ENCODE results near the gene NEURL1.
"Not testable (repeated sequence)": the region's sequence is repeated elsewhere in the genome, so short reads cannot be mapped to it uniquely, and the experiment has no call there.

Gene NEURL1

GRCh38 chr10:103465411-103466179 is 27.9 kb upstream of the NEURL1 start:
- no peak for DNase-seq (ENCODE audit: low read depth)

GRCh38 chr10:103466734-103467133 is 26.8 kb upstream of the NEURL1 start:
- no peak for DNase-seq (ENCODE audit: low read depth)

- no peak for DNase-seq (ENCODE audit: low read depth)
These were observed 26.1 kb upstream of the NEURL1 start for GRCh38 chr10:103467406-103467805.

GRCh38 chr10:103469201-103469600 is 24.3 kb upstream of the NEURL1 start:
- DNase-seq (ENCODE audit: low read depth) = no peak

- no peak for DNase-seq (ENCODE audit: low read depth)
These were observed 22.5 kb upstream of the NEURL1 start for GRCh38 chr10:103470761-103471653.

GRCh38 chr10:103472005-103472404 is 21.5 kb upstream of the NEURL1 start:
- DNase-seq (ENCODE audit: low read depth) = no peak

- DNase-seq (ENCODE audit: low read depth) = no peak
These were observed 20.2 kb upstream of the NEURL1 start for GRCh38 chr10:103473261-103473671.

- DNase-seq (ENCODE audit: low read depth) = no peak
These were observed 19.4 kb upstream of the NEURL1 start for GRCh38 chr10:103474077-103474476.

GRCh38 chr10:103475437-103475836 is 18.1 kb upstream of the NEURL1 start:
- no peak for DNase-seq (ENCODE audit: low read depth)

GRCh38 chr10:103476046-103476768 is 17.3 kb upstream of the NEURL1 start:
- no peak for DNase-seq (ENCODE audit: low read depth)

GRCh38 chr10:103478671-103479070 is 14.8 kb upstream of the NEURL1 start:
- DNase-seq (ENCODE audit: low read depth) = no peak

GRCh38 chr10:103479135-103479534 is 14.4 kb upstream of the NEURL1 start, which contains the start of gene CALHM3:
Gene CALHM3, minus strand, starts transcription at chr10:103479240. Its CDS starts 208 bp downstream, at chr10:103479032.
- DNase-seq (ENCODE audit: low read depth) = no peak

- DNase-seq (ENCODE audit: low read depth) = peak; percentile 15
These were observed 13.0 kb upstream of the NEURL1 start for GRCh38 chr10:103480521-103480920.

GRCh38 chr10:103481974-103482531 is 11.5 kb upstream of the NEURL1 start:
- DNase-seq (ENCODE audit: low read depth) = peak; percentile 19

- not testable (repeated sequence) for DNase-seq (ENCODE audit: low read depth)
These were observed 6.7 kb upstream of the NEURL1 start for GRCh38 chr10:103486635-103487409.

- DNase-seq (ENCODE audit: low read depth) = no peak
These were observed 6.1 kb upstream of the NEURL1 start for GRCh38 chr10:103487410-103487708.

- DNase-seq (ENCODE audit: low read depth) = no peak
These were observed 2.6 kb upstream of the NEURL1 start for GRCh38 chr10:103490986-103491314.

- DNase-seq (ENCODE audit: low read depth) = peak; percentile 90
These were observed 1.7 kb upstream of the NEURL1 start for GRCh38 chr10:103491729-103492364.

- DNase-seq (ENCODE audit: low read depth) = no peak
These were observed 747 bp upstream of the NEURL1 start for GRCh38 chr10:103492655-103493261.
